ENCODE results near the gene TCTN2. TPM values are rescaled to one million over a fixed set of nuclear protein-coding genes. Genes with fewer than 3 reads are reported as not detected.

Gene TCTN2
- total and polyA plus RNA-seq, 9 of the 15 experiments (the other 6 are each of a cell fraction or from before 2014, with no cell fraction given), result 0.58 to 5.5 (median 3.6) TPM

DNA sequence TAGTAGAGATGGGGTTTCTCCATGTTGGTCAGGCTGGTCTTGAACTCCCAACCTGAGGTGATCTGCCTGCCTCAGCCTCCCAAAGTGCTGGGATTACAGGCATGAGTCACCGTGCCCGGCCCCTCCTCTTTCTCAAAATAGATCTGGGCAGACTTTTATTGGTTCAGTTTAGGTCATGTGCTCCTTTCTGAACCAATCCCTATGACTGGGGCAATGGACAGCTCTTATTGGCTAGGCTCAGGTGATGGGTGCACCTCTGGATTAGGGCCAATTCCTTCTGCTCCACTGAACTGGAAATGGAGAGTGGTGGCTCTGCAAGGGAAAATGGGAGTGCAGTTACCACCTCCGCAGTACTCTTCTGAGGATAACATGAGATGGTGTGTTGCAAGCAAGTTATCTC lies 35.0 kb downstream of the TCTN2 start (continued):
- no peak for TF ChIP-seq XRCC3 (IDR thresholded peaks at IDR 0.05)
- TF ChIP-seq, protein P1, sequence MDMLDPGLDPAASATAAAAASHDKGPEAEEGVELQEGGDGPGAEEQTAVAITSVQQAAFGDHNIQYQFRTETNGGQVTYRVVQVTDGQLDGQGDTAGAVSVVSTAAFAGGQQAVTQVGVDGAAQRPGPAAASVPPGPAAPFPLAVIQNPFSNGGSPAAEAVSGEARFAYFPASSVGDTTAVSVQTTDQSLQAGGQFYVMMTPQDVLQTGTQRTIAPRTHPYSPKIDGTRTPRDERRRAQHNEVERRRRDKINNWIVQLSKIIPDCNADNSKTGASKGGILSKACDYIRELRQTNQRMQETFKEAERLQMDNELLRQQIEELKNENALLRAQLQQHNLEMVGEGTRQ (CRISPR knock-in tag; IDR thresholded peaks at IDR 0.05), result peak; percentile 61
- no peak for TF ChIP-seq SAFB (IDR thresholded peaks at IDR 0.05; ENCODE audit: borderline replicate concordance, low read depth, low read length)
- no peak for TF ChIP-seq NFIX (CRISPR knock-in tag; IDR thresholded peaks at IDR 0.05; ENCODE audit: low read depth)
- no peak for TF ChIP-seq ZNF174 (CRISPR knock-in tag; IDR thresholded peaks at IDR 0.05)
- TF ChIP-seq BACH1 (tag; IDR thresholded peaks at IDR 0.05), result no peak
- TF ChIP-seq FOXK2 (conservative IDR thresholded peaks at IDR 0.05 in 1 of 2, IDR thresholded peaks at IDR 0.05 in 1 of 2; ENCODE audit: low read depth in 2 of 2), result no peak
- TF ChIP-seq, protein P2, sequence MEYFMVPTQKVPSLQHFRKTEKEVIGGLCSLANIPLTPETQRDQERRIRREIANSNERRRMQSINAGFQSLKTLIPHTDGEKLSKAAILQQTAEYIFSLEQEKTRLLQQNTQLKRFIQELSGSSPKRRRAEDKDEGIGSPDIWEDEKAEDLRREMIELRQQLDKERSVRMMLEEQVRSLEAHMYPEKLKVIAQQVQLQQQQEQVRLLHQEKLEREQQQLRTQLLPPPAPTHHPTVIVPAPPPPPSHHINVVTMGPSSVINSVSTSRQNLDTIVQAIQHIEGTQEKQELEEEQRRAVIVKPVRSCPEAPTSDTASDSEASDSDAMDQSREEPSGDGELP (CRISPR knock-in tag; IDR thresholded peaks at IDR 0.05; ENCODE audit: borderline replicate concordance), result no peak
- TF ChIP-seq MXI1 (IDR thresholded peaks at IDR 0.05; ENCODE audit: low read depth, low read length), result no peak
- TF ChIP-seq ZNF3 (CRISPR knock-in tag; IDR thresholded peaks at IDR 0.05), result no peak
- TF ChIP-seq, protein P3, sequence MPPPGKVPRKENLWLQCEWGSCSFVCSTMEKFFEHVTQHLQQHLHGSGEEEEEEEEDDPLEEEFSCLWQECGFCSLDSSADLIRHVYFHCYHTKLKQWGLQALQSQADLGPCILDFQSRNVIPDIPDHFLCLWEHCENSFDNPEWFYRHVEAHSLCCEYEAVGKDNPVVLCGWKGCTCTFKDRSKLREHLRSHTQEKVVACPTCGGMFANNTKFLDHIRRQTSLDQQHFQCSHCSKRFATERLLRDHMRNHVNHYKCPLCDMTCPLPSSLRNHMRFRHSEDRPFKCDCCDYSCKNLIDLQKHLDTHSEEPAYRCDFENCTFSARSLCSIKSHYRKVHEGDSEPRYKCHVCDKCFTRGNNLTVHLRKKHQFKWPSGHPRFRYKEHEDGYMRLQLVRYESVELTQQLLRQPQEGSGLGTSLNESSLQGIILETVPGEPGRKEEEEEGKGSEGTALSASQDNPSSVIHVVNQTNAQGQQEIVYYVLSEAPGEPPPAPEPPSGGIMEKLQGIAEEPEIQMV (tag; conservative IDR thresholded peaks at IDR 0.05; ENCODE audit: low read depth), result no peak
- TF ChIP-seq RBM34 (IDR thresholded peaks at IDR 0.05; ENCODE audit: borderline replicate concordance, insufficient read depth, low read length), result no peak
- no peak for TF ChIP-seq MAZ (CRISPR knock-in tag; conservative IDR thresholded peaks at IDR 0.05 in 1 of 2, IDR thresholded peaks at IDR 0.05 in 1 of 2)

Data from K562 (cell line).